Stimulated activated CD4-positive, alpha-beta T cell treated with anti-CD3 and anti-CD28 coated beads, Interleukin-4, amount 100 ng/mL, for 48 hours (primary cell): ENCODE data around the gene PDE6A.
"Not testable (repeated sequence)": the region's sequence is repeated elsewhere in the genome, so short reads cannot be mapped to it uniquely, and the experiment has no call there.

Experiments
- DNase-seq, 2 donors: peaks; one replicate each; pipeline ENCODE4 v3.0.0-alpha.2; 2020; ENCODE audit warnings: low read depth in 2 of 2

The PDE6A gene

DNA sequence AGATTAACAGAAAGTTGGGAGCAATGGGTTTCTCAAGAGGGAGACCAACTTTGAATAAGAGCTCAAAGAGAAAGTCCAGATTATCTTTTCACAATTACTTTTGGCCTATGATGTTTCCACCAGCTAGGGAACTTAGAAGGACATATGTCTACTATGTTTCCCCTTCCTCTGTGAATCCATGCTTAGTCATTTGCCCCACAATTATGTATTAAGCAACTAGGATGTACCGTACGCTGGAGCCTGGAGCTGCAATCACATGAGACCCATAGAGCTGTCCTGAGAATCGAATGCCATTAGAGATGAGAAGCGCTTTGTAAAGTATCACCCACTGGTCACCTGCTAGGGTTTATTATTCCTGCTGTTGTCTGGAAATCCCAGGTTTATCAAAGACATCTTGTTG, 78.8 kb downstream of the PDE6A start:
- DNase-seq: no peak

DNA sequence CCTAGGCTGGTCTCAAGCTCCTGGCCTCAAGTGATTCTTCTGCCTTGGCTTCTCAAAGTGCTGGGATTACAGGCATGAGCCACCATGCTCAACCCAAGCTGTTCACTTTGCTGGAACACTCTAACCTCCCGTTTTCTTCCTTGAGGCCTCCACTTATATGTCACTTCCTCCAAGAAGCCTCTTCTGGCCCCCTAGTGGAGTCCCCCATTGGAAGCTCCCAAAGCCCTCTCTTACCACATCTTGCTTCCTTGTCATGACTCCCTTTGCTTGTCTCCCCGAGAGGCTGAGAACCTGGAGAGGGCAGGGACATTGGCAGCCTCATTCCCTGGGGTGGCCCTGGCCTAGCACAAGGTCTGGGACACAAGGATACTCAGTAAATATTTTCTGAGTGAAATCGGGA, 80.8 kb downstream of the PDE6A start:
- DNase-seq: no peak

- DNase-seq: no peak
Observed at GRCh38 chr5:149863176-149863575, 81.4 kb downstream of the PDE6A start.

- no peak for DNase-seq
Observed at GRCh38 chr5:149860801-149861322, 83.7 kb downstream of the PDE6A start.

DNA sequence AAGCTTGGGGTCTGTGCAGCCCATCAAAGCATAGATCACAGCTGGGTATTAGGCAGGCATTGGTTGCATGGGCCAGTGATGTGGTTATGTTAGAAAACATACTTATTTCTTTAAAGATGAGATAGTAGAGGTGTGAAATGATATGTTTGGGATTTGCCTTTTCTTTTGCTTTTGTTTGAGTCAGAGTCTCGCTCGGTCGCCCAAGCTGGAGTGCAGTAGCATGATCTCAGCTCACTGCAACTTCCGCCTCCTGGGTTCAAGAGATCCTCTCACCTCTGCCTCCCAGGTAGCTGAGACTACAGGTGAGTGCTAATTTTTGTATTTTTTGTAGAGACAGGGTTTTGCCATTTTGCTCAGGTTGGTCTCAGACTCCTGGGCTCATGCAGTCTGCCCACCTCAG, 84.8 kb downstream of the PDE6A start:
- DNase-seq: no peak

- not testable (repeated sequence) for DNase-seq
Observed at GRCh38 chr5:149858481-149858880, 86.1 kb downstream of the PDE6A start.

- DNase-seq: no peak
Observed at GRCh38 chr5:149857499-149857898, 87.1 kb downstream of the PDE6A start.

DNA sequence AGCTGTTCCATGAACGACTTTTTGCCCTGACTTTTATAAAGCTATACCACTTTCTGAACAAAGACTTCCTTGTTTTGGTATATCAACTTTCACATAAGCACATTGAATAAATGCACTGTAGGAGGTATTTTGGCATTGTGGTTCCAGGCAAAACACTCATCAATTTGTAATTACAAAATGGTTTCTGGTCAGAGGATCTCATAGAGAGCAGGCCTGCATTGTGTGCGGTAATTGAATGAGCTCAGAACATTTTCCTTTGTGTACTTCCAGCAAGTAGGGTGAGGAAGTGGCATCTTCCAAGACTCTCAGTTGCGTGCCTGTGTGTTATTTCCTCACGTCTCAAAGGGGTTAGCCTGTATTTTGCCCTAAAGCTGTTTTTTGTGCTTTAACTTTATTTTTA, 89.2 kb downstream of the PDE6A start:
- no peak for DNase-seq

DNA sequence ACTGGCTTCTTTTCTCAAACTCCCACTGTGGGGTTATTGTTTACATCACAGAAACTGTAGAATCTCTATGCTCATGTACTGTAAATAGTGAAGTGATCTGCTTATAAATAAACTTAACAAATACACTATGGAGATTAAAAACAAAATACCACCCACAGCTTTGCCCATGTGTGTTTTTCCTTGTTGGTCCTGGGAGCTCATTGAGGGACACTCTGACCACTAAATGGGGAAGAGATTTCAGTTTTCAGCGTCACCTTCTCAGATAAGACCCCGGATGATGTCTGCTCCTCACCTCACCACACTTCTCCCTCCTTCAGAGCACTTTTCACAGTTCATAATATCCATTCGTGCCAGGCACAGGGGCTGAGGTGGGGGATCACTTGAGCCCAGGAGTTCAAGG, 89.7 kb downstream of the PDE6A start:
- no peak for DNase-seq

DNA sequence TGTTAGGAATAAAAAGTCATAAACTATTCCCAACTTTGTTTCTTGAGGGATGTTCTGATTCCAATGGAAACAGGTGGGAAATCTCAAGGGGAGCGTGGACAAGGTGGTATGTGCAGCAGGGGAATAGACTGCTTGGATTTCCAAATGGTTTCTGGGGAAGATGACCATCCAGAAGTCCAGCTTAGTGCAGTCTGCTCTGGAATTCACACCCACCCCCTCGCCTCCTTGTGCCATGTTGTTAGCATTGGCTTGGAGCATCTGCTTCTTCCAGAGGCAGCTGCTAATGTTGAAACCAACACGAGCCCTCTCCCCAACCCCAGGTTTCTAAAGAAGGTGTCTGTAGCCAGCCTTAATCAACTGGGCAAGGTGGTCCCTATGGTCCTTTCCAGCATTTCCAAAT, 90.9 kb downstream of the PDE6A start:
- no peak for DNase-seq

DNA sequence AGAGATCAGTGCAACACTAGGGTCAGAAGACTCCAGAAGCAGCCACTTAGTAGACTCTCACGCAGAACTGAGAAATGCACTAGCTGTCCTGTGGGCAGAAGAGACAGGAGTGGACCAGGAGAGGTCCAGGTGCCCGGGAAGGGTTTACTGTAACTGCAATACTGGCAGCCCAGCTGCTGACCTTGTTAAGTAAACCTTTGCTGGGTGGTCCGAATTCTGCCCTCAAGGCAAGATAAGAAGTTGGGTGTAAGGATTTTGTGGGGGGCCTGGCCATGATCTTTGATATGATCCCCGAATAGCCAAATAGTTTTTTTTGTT, 91.3 kb downstream of the PDE6A start:
- DNase-seq: no peak

- peak; percentile 22 to 41 for DNase-seq
Observed at GRCh38 chr5:149852641-149853330, 91.8 kb downstream of the PDE6A start.

DNA sequence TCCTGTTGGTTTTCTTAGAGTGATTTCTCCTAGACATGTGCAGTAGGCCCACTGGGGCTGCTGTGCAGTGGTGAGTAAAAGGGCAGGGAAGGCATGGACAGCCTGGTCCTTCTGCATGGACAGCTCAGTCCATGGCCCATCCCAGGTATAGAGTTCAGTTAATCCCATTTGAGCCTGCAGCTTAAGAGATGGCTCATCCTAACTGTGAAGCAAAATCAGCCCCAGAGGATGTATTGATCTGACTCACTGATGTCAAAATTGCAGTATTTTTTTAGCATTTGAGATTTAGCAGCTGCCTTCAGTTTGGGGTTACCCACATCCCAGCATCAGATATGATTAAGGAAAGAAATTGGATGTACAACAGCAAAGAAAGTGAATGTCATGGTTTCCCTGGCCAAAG, 93.4 kb downstream of the PDE6A start:
- no peak for DNase-seq

DNA sequence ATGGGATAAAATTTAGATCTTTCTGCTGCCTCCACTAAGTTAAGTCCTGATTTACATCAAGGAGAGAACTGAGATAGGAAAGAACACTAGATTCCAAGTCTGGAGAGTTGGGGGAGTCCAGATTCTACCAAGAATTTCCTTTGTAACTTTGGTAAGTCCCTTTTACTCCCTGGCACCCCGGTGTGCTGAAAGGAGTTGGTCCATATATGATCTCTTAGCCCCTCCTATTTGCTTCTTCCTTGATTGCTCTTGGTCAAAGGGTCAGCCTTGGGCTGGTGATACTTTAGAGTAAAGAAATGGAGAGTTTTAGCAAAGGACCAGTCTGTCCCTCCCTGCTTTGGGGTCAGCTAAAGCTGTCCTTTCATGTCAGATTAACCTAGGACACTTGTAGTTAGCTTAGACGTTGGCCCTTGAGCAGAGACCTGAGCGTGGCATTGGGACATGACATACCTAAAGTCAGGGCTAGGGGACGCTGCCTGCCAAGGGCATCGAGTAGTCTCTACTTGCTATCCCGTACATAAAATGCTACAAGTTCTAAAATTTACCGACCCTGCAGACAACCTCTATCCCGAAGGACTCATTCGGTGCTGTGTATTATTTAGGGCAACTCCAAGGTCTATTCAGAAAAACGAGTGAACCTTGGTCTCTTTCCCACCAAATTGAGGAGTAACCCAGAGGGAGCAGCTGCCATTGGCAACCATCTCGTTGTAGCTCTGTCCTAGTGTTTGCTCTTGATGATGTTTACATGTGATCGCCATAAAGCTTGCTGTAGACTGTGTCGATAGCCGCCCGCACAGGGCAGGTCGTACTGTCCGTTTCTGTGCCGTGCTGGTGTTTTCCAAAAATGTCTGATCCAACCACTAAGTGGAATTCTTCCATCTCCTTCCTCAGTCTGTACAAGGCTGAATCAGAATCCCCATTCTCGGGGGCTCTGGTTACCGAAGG, 94.4 kb downstream of the PDE6A start:
- DNase-seq: no peak

DNA sequence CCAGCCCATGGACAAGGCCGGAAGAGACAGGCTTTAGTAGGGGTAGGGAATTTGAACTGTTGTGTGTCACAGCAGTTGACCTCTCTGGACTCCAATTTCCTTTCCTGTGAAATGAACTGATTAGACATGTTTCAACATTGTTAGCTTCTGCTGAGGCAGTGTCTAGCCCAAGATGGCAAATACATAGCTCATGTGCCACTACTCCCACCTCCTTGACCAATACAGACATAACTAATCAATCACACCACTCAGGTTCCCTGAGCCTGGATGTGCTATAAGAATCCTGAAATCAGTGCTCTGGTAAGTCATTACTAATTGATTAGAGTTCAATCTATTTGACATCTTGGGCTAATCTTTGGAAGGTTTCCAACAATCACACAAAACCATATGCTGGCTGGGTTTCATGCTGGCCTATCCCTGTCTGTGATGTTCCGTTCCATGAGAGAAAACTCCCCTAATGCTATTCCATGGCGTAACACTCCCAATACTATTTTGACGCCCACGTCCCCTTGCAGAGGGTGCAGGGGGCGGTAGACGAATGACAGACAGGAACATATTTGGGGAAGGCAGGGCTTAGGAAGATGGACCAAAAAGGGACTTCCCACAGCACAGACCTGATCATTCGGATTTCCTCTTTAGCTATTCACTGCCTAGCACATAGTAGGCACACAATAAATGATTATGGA, 95.2 kb downstream of the PDE6A start:
- DNase-seq: no peak

DNA sequence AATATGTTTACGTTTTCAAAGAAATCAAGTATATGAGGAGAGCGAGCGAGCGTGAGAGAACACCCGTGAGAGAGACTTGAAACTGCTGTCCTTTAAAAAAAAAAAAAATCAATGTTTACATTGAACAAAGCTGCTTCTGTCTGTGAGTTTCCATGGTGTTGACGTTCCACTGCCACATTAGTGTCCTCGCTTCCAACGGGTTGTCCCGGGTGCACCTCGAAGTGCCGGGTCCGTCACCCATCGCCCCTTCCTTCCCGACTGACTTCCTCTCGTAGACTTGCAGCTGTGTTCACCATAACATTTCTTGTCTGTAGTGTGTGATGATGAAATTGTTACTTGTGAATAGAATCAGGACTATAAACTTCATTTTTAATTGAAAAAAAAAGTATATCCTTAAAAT, 97.0 kb downstream of the PDE6A start:
- DNase-seq: no peak

DNA sequence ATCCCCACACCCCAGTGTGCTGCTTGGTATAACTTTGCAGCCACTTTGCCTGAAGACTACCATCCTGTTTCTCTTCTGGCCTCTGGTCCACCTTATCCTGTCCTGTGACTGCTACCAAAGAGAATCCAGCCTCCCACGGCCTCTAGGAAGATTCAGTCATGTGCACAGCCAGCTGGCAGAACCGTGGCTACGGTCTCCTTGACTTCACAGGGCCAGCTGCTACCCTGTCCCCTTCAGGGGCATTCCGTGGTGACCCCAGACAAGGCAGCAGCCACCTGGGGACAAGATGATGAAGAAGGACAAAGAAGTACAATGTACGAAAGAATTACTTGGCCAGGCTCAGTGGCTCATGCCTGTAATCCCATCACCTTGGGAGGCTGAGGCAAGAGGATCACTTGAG, 98.6 kb downstream of the PDE6A start:
- DNase-seq: no peak

- no peak for DNase-seq
Observed at GRCh38 chr5:149845601-149846000, 99.0 kb downstream of the PDE6A start.

DNA sequence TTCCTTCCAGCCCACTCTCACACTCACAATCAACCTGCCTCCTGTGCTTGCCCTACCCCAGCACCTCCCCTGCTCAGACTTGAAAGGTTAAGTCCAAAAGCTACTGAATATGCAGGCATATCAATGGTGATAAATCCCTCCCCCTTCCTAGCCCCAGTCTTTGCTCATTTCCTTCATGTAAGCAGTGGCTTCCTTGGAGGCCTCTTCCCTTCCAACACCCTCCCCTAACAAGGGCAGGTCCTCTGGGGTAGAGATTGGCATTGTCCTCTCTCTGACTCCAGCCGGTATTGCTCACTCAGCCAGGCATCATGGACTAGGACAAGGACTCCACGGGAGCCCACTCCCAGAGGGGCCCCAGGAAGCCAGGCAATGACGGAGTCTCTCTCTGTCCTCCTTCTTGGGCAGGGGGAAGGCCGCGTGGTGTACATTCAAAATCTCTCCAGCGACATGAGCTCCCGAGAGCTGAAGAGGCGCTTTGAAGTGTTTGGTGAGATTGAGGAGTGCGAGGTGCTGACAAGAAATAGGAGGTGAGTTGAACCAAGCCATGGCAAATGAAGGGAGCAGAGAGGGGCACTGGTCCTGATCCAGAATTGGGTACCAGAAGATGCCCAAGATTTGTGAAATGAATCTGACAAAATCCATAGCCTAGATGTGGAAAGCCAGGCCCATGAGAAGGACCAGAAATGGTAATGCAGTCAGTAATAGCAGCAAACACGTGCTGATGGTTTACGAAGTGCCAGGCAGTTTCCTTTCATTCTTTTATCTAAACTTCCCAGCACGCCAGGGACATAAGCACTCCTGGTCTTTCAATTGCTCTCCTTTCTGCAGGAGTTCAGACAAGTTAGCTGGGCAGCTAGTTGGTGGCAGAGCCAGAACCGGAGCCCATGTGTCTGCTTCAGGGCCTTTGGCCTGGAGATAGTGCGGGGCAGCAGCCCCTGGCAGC, 102.5 kb downstream of the PDE6A start:
- no peak for DNase-seq

DNA sequence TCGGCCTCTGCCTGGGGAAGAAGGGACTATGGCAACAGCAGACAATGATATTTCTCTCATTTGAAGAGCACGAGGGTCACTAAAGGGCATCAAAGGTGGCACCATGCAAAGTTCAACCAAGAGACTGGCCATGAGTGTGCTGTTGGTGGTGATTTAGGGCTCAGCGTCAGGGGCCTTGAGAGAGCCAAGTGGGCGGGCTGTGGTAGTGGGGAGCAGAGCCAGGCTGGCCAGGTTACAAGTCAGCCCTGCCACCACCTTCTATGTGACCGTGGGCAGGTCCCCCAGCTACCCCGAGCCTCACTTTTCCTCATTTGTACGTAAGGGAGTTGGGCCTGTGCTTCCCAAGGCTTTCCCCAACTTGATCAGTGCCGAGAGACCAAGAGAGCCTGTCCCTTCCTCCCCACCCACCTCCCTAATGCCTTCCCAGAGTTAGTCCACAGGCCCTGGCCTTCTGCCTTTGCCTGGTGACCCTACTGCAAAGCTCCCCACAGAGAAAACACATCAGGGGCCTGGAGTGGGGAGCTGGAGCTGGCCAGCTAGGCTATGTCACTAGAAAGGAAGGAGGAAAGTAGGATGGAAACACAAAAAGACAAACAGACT, 104.3 kb downstream of the PDE6A start:
- DNase-seq: no peak

DNA sequence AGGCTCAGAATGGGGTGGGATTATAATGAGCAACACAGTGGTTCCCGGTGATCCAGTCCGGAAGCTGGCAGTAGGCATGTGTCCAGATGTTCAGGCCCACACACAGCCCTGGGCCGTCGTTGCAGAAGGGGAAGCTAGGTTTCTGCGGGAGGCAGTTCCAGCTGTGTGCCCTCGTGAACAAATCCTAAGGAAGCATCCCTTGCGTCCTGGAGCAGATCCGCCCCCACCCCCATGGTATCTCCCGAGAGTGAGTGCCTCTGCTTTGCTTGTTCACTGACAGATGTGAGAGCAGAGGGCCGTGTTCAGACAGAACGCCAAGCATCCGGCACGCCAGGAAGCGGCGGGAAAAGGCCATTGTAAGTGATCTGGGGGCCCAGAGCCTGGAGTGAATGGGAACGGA, 104.8 kb downstream of the PDE6A start:
- DNase-seq: no peak
